Fibroblast of skin of right quadriceps (primary cell): ENCODE data around the gene PTGDR2.

ENCODE experiments used
- DNase-seq: peaks from one replicate; pipeline ENCODE4 v3.0.0-alpha.2; 2013

The PTGDR2 gene

GRCh38 chr11:60809249-60809648 lies 46.5 kb downstream of the PTGDR2 start:
- no peak for DNase-seq

GRCh38 chr11:60803273-60803936 lies 52.3 kb downstream of the PTGDR2 start:
- DNase-seq = no peak

- DNase-seq = no peak
Measured at GRCh38 chr11:60801194-60801593, 54.6 kb downstream of the PTGDR2 start.
